MCF 10A (cell line): Measurements from ENCODE around the gene OTOF. TPM values are rescaled to one million over a fixed set of nuclear protein-coding genes. Genes with fewer than 3 reads are reported as not detected.

Experiments
- BruUV-seq: library from RNA; stranded (reverse); fragments of 400-500 nt; replicated peaks from 2 replicates; lab custom pipeline; 2021; lab: Mats Ljungman, UMichigan
- CTCF ChIA-PET: fragments of 300-600 bp; sonication (Branson Sonifier 250); formaldehyde crosslinking; extraction: SDS; loops from one replicate; lab custom pipeline; 2021; ENCODE audit warnings: antibody characterized with exemption, inconsistent platforms; lab: Yijun Ruan, JAX
- POLR2A ChIA-PET: fragments of 300-600, 350-650 bp; sonication (Branson Sonifier 250); formaldehyde crosslinking; extraction: SDS; loops from one replicate; lab custom pipeline; 2020; ENCODE audit warnings: antibody characterized with exemption, inconsistent platforms; lab: Yijun Ruan, JAX
- DNase-seq: peaks from one replicate; pipeline ENCODE4 v3.0.0-alpha.2; 2018; ENCODE audit not compliant: unreplicated experiment
- H3K27ac Mint-ChIP-seq: one replicate; pipeline ENCODE4 v1.8.0; 2022; ENCODE audit warnings: mild to moderate bottlenecking, low read depth, mixed read lengths; ENCODE audit not compliant: unreplicated experiment
- H3K27me3 Mint-ChIP-seq: one replicate; pipeline ENCODE4 v1.8.0; 2022; ENCODE audit warnings: mixed read lengths; ENCODE audit not compliant: insufficient read depth, unreplicated experiment
- H3K36me3 Mint-ChIP-seq: one replicate; pipeline ENCODE4 v1.8.0; 2022; ENCODE audit warnings: mild to moderate bottlenecking, moderate library complexity, mixed read lengths; ENCODE audit not compliant: insufficient read depth, unreplicated experiment
- H3K4me1 Mint-ChIP-seq: one replicate; pipeline ENCODE4 v1.8.0; 2022; ENCODE audit warnings: mixed read lengths; ENCODE audit not compliant: insufficient read depth, unreplicated experiment
- H3K4me3 Mint-ChIP-seq: one replicate; pipeline ENCODE4 v1.8.0; 2022; ENCODE audit warnings: mild to moderate bottlenecking, moderate library complexity, mixed read lengths; ENCODE audit not compliant: unreplicated experiment
- H3K9me3 Mint-ChIP-seq: one replicate; pipeline ENCODE4 v1.8.0; 2022; ENCODE audit warnings: mixed read lengths; ENCODE audit not compliant: unreplicated experiment
- CTCF ChIP-seq: fragments of 200-600 bp; IDR thresholded peaks from one replicate; pipeline ENCODE4 v1.8.0; 2022; ENCODE audit warnings: antibody characterized with exemption, mild to moderate bottlenecking; ENCODE audit not compliant: unreplicated experiment
- intact Hi-C: fragments of 100-400 bp; cut with micrococcal nuclease; formaldehyde crosslinking; loops from 2 replicates; pipeline ENCODE4 v1.14.1; 2022
- total RNA-seq: library from RNA; stranded (reverse); gene quantifications from 2 replicates; pipeline ENCODE4 v1.2.3, GENCODE V29; 2022

Gene OTOF
- total RNA-seq, 1 experiment from 2014 or later: not detected

GRCh38 chr2:26487192-26487591, 9.3 kb upstream of the OTOF start:
- DNase-seq: no peak
- TF ChIP-seq CTCF: no peak
- Mint-ChIP-seq H3K4me1 (no peaks in the 10 kb centered on the region), H3K27ac (no peak overlapping the region), H3K9me3 (no peaks in the 10 kb centered on the region), H3K36me3 (no peaks in the 10 kb centered on the region), H3K27me3 (peaks cover 22% of the 10 kb centered on the region), H3K4me3 (no peak overlapping the region)
- intact Hi-C loops: no loop called here
- ChIA-PET POLR2A (no interaction called here), CTCF (interaction anchor here (0.5 to 0.7 kb wide), 2 partner anchors 18 to 137 kb away, joined by 4 read pairs; no protein-coding TSS in a partner anchor)
- no TSS peak for BruUV-seq

- Mint-ChIP-seq H3K4me1 (no peaks in the 10 kb centered on the region), H3K4me3 (no peak overlapping the region), H3K9me3 (no peaks in the 10 kb centered on the region), H3K27ac (no peak overlapping the region), H3K27me3 (peaks cover 22% of the 10 kb centered on the region), H3K36me3 (no peaks in the 10 kb centered on the region)
- TF ChIP-seq CTCF: no peak
- BruUV-seq: no TSS peak
- DNase-seq: no peak
- POLR2A ChIA-PET: no interaction called here
- CTCF ChIA-PET: no interaction called here
- intact Hi-C loops: no loop called here
Observed at GRCh38 chr2:26486789-26487188, 8.9 kb upstream of the OTOF start.

- intact Hi-C loops: no loop called here
- Mint-ChIP-seq H3K27me3 (peaks cover 22% of the 10 kb centered on the region), H3K27ac (no peak overlapping the region), H3K4me1 (no peaks in the 10 kb centered on the region), H3K4me3 (no peak overlapping the region), H3K36me3 (no peaks in the 10 kb centered on the region), H3K9me3 (no peaks in the 10 kb centered on the region)
- no peak for DNase-seq
- ChIA-PET POLR2A (no interaction called here), CTCF (interaction anchor here (0.6 kb wide), 1 partner anchor 324 kb away, joined by 4 read pairs; no protein-coding TSS in a partner anchor)
- TF ChIP-seq CTCF: no peak
- no TSS peak for BruUV-seq
Observed at GRCh38 chr2:26485725-26486418, 7.9 kb upstream of the OTOF start.

GRCh38 chr2:26485099-26485498, 7.2 kb upstream of the OTOF start:
- BruUV-seq: no TSS peak
- no peak overlapping the region for H3K4me3 Mint-ChIP-seq
- no peak overlapping the region for H3K27ac Mint-ChIP-seq
- ChIA-PET CTCF (no interaction called here), POLR2A (no interaction called here)
- no peaks in the 10 kb centered on the region for H3K36me3 Mint-ChIP-seq
- no peaks in the 10 kb centered on the region for H3K4me1 Mint-ChIP-seq
- TF ChIP-seq CTCF: no peak
- no peaks in the 10 kb centered on the region for H3K9me3 Mint-ChIP-seq
- peaks cover 22% of the 10 kb centered on the region for H3K27me3 Mint-ChIP-seq
- DNase-seq: no peak
- intact Hi-C loops: no loop called here
